ENCODE results near the gene ARHGAP42. TPM values are rescaled to one million over a fixed set of nuclear protein-coding genes. Genes with fewer than 3 reads are reported as not detected.

The ARHGAP42 gene
- total RNA-seq, 1 experiment from 2014 or later, result 39.1 TPM

DNA sequence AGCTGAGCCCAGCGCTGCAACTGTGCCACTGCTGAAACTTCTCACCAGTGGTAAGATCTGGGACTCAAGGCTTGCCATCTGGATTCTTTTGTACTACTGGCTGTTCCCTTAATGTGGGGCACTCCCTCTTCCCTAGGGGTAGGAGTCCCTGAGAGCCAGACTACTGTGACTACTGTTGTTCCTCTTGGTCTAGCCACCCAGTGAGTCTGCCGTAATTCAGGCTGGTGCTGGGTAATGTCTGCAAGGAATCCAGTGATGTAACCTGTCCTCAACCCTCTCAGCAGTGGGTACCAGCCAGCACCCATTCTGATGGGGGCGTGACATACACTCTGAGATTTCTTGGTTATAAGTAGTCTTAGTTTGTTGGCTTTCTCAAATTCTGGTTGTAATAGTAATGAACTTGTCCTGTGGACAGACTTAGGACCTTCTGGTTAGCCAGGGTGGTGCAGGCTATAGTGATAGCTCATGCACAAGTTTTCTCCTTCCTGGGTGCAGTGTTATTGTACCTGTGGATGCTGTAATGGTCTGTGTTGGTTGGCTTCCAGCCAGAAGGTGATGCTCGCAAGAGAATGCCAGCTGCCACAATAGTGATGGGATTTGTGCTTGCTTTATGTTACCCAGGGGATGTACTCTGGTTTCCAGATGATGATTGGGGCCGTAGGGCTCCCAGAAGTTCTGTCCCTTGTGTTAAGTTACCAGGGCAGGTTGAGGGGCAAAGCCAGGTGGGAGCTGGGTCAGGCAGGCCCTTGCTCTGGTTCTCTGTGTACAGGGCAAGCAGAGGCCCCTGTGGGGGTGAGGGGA is 65.5 kb downstream of the ARHGAP42 start:
- H2BK5ac ChIP-seq (ENCODE audit: insufficient read length, low read length), result no peak overlapping the region
- Mint-ChIP-seq H3K36me3 (ENCODE audit: insufficient read depth in 1 of 3, low read depth in 3 of 3) (peaks cover 16 to 24% (median 19%) of the 10 kb centered on the region in 3 experiments), H3K4me1 (peaks cover 64 to 67% of the 10 kb centered on the region in 2 experiments), H3K9me3 (peaks cover 13 to 15% of the 10 kb centered on the region in 2 experiments), H3K27me3 (ENCODE audit: low read depth) (no peaks in the 10 kb centered on the region), H3K4me3 (no peak overlapping the region; a peak in 1 of 5 replicates), H3K27ac (peak overlapping the region; percentile 87 to 96 (median 90))
- H2BK20ac ChIP-seq (ENCODE audit: low read depth, low read length, poor library complexity, severe bottlenecking), result no peak overlapping the region
- H3K14ac ChIP-seq (ENCODE audit: insufficient read depth, low read length), result 0 out of 2 replicates have a peak overlapping the region, but pooled peaks have one; percentile 2
- H4K8ac ChIP-seq (replicated peaks; ENCODE audit: insufficient read length, low read depth, low read length), result no peak overlapping the region
- H2BK120ac ChIP-seq (ENCODE audit: low read depth, low read length, poor library complexity, severe bottlenecking), result no peak overlapping the region
- H3K4me2 ChIP-seq (ENCODE audit: insufficient read depth, insufficient read length, low read length), result no peak overlapping the region
- no peak for DNase-seq
- no peak overlapping the region for H4K91ac ChIP-seq (ENCODE audit: insufficient read length, low read depth, low read length)
- no peak overlapping the region for H2AFZ ChIP-seq (ENCODE audit: low read length)
- no peak overlapping the region for H3K9ac ChIP-seq (ENCODE audit: extremely low read depth, insufficient read length, low read length)
- peaks cover 10% of the 10 kb centered on the region for H3K9me3 ChIP-seq (ENCODE audit: control insufficient read depth, low read depth, low read length)
- H3K79me2 ChIP-seq (ENCODE audit: insufficient read depth, low read length), result no peaks in the 10 kb centered on the region
- no peak overlapping the region for H2BK12ac ChIP-seq (ENCODE audit: insufficient read length, low read depth, low read length)
- H3K18ac ChIP-seq (ENCODE audit: insufficient read length, low read depth, low read length), result no peak overlapping the region
- H3K4ac ChIP-seq (ENCODE audit: low read depth, low read length), result no peak overlapping the region
- no peak overlapping the region for H3K27ac ChIP-seq (ENCODE audit: insufficient read length, low read depth, low read length)
- no peaks in the 10 kb centered on the region for H3K79me1 ChIP-seq (ENCODE audit: insufficient read depth, low read depth, low read length, poor library complexity, severe bottlenecking)
- no peaks in the 10 kb centered on the region for H3K23me2 ChIP-seq (ENCODE audit: insufficient read length, low read depth, low read length, poor library complexity, severe bottlenecking)
- H3K56ac ChIP-seq (ENCODE audit: insufficient read length, low read depth, low read length), result no peak overlapping the region
- no peaks in the 10 kb centered on the region for H3K27me3 ChIP-seq (ENCODE audit: insufficient read depth, low read length)
- H3K23ac ChIP-seq (ENCODE audit: insufficient read length, low read depth, low read length), result no peak overlapping the region
- no peaks in the 10 kb centered on the region for H4K20me1 ChIP-seq (ENCODE audit: control insufficient read depth, insufficient read depth, insufficient read length)
- H2BK15ac ChIP-seq (ENCODE audit: low read depth, low read length), result no peak overlapping the region
- H2AK5ac ChIP-seq (ENCODE audit: insufficient read length, low read length), result no peak overlapping the region
- TF ChIP-seq, protein P1, sequence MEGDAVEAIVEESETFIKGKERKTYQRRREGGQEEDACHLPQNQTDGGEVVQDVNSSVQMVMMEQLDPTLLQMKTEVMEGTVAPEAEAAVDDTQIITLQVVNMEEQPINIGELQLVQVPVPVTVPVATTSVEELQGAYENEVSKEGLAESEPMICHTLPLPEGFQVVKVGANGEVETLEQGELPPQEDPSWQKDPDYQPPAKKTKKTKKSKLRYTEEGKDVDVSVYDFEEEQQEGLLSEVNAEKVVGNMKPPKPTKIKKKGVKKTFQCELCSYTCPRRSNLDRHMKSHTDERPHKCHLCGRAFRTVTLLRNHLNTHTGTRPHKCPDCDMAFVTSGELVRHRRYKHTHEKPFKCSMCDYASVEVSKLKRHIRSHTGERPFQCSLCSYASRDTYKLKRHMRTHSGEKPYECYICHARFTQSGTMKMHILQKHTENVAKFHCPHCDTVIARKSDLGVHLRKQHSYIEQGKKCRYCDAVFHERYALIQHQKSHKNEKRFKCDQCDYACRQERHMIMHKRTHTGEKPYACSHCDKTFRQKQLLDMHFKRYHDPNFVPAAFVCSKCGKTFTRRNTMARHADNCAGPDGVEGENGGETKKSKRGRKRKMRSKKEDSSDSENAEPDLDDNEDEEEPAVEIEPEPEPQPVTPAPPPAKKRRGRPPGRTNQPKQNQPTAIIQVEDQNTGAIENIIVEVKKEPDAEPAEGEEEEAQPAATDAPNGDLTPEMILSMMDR (conservative IDR thresholded peaks at IDR 0.05), result no peak
- no peak overlapping the region for H3T11ph ChIP-seq (ENCODE audit: low read length)
- WGBS (ENCODE audit: extremely low coverage, insufficient read length, low lambda C conversion rate), result no CpG with 5 or more reads among the region's 5 CpGs
- no peak overlapping the region for H4K5ac ChIP-seq (ENCODE audit: insufficient read length, low read depth, low read length)
- H3K4me1 ChIP-seq (ENCODE audit: insufficient read depth, low read length), result peaks cover 6% of the 10 kb centered on the region; the same call in 1 of the 2 replicates

Measured in H9 (cell line).